Activated CD4-positive, alpha-beta T cell treated with anti-CD3 and anti-CD28 coated beads, Interleukin-2, amount 50 U/mL, for 48 hours (primary cell): Measurements from ENCODE around the gene VPS26C.

Experiments
- DNase-seq, 2 experiments: peaks; one replicate each; pipeline ENCODE4 v3.0.0-alpha.2; 2020

Gene VPS26C

DNA sequence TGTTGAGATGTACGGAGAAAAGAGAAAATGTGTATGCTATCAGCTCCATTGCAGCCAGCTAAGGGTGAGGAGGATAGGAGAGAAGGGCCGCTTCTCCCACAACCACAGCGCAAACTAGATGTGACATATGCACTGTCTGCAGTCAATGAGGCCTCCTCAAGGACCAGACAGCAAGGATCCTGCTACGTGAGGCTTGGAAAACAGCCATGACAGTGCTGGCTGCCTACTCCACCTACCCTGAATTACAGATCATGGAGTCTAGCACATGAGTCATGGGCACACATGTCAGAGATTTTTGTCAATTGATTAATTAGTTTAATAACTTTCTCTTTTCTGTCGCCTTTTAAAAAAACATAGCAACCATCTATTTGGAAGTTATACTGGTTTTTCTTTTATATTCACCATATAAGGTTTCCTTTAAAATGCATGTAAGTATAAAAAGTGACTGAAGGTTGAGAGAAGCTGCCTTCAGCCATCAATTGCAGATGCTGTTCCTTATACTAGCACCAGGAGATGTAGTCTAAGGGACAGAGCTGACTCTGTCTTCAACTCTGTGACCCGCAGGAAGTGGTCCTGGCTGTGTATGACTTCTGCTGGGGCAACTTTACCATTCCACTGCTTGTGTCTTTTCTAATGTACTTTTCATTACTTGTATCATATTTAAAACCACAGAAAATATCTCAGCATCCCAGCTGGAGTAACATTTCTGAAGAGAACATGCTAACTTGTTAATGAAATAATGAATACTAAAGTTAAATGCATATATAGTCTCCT lies 3.1 kb downstream of the VPS26C start:
- DNase-seq: no peak

DNA sequence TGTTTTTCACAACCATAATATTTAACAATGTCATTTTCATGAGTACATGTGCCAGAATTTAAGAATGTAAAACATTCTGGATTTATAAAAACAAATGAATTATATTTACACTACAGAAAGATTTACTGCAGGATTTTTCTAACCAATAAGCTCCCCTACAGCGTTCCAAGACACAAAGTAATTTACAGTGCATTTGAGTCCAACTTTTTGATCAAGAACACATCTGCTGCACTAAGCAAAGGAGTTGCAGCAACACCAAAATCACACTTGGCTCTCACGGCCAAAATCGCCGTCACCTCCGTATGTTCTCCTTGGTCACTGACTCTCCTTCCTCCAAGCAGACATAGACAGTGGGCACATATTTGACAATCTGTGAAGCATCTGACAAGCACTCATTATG lies 7.7 kb downstream of the VPS26C start:
- no peak for DNase-seq

DNA sequence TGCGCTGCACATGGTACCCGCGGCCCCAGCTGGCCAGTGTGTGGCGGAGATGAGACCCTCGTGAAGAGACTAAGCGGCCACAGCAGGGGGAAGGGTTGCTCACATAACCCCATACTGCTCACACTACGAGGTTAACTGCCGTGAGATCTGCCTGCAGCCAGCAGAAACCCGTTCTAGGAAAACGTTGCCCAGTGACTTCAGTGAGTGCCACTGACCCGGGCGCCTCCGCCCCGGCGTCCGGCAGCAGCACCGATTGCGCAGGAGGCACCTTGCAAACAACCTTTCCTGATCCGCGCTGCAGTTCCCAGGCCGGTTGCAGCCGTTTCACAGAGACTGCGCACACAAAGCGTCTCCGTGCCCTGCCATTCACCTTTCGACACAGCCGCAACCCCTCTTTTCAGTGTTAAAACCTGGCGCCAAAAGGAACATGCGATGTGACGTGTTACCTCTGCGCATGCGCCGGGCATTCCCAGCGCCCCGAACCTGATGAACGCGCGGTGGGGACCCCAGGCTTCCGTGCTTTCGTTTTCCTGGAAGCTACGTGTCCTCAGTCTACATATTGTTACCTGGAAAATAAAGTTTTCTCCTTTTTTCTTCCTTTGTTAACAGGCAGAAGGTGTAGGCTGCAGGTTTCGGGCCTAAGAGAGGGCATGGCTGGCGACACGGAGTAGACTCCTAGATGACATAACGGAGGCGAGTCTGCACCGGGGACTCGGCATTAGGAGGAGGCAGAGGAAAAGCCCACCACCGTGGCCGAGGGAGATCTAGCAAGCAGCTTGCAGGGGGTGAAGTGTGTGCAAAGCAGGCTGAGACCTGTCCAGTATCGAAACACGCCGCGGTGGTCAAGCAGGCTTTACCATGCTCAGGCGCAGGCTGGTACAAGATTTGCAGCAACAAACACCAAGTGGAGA lies 8.9 kb downstream of the VPS26C start:
- DNase-seq: peak; percentile 81 to 85

DNA sequence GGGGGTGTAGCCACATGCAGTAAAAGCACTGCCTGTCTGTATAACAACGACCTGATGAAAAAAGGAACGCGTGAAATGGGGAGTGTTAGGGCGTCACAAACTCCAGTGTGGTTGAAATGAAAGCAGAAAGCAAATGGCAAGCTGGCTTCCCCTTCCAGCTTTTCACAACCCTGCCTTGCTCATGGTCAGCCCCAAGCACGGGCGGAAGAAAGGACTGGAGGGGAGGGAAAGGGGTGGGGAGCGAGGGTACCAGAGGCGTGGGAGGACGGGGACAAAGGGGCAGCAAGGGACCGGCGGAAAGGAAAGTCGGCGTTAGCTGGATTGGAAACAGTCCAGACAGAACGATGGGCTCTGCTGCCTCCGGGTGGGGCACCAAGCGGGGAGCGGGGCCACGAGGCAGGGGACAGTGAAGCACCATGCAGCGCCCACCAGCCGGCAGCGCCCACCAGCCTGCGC lies 9.6 kb downstream of the VPS26C start:
- peak; percentile 26 to 38 for DNase-seq

DNA sequence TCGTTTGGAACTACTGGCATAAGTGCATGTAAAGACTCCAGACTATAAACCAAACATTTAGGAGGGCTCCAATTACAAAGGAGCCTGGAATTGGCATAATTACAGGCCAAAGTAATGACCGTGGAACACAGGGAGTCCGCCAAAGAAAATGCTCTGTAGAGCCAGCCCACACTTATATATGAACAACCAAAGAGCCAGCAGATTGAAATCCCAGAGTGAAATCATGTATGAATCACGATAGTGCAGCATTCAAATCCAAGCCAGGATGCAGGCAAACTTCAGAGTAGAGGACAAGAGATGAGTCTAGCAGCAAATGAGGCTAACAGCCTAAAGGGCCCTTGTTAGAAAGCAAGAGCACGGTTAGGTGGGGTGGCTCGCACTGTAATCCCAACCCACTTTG lies 13.1 kb downstream of the VPS26C start:
- DNase-seq: no peak

DNA sequence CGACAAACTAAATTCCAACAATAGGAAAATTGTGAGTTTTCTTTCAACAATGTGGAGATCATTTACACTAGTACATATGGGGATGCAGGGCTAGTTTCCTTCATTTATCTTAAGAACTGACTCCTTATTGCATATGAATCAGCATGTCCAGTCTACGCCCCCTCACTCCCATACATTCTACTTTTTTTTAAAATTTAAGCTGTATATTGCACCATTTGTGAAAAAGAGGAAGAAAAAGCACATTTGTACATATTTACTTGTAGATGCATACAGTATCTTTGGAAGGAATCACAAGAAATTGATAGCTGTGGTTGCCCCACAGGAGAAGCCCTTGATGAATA lies 15.9 kb downstream of the VPS26C start:
- DNase-seq: no peak

DNA sequence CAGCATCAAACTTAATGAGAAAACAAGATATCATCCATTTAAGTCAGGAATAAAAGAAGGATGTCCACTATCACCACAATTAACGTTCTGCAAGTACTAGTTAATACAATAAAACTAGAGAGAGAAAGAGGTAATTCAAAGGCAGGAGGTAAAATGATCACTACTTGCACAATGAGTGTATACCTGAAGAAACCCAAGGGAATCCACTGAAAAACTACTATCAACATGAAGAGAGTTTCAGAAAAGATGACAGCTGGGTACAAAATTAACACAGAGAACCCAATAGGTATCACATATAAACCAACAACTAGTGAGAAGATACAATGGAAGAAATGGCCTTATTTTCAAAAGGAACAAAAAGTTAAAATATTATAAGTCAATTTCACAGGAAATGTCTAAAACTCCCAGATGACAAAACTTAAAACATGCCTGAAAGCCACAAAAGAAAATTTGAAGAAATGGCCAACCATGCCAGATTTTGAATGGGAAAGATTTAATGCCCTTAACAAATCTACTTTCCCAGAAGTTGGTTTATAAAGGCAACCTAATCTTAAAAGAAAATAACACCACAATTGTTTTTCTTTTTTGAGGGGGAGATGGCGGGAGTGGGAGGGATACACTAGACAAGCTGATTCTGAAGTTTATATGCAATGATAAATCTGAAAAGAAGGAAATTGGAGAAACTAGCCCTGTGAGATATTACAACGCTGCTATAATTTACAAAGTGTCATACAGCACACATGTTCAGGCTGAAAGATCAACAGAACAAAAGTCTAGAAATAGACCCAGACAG lies 17.8 kb downstream of the VPS26C start:
- no peak for DNase-seq

DNA sequence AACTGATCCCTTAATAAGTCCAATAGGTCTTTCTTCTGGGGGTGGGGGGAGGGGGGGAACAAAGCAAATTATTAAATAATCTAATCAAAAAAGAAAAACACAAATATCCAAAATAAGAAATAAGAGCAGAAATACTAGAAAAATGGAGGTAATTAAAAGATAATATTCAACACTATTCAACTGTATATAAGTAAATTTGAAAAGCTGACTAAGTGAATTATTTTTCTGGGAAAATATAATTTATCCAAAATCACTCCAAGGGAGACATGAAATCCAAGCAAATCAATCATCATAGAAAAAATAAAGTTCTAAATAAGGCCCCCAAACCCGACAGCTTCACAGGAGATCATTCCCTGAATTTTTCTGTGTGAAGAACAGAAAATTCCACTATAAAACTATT lies 18.8 kb downstream of the VPS26C start:
- no peak for DNase-seq

DNA sequence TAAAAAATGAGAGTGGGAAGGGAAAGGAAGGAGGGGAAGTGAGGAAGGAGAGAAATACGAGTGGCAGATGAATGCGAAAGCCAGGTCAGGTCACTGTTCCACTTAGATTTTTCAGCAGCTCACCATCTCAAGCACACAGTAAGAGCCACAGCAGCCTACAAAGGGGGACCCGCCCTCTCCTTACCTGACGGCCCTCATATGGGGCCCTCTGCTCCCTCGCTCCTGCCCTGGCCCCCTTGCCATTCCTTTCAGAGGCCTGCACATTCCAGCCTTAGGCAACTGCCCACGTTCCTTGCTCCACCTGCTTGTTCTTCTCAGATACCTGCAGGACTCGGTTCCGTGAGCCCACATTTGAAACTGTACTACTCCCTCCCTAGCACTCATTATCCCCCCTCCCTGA lies 22.0 kb downstream of the VPS26C start:
- DNase-seq: no peak

DNA sequence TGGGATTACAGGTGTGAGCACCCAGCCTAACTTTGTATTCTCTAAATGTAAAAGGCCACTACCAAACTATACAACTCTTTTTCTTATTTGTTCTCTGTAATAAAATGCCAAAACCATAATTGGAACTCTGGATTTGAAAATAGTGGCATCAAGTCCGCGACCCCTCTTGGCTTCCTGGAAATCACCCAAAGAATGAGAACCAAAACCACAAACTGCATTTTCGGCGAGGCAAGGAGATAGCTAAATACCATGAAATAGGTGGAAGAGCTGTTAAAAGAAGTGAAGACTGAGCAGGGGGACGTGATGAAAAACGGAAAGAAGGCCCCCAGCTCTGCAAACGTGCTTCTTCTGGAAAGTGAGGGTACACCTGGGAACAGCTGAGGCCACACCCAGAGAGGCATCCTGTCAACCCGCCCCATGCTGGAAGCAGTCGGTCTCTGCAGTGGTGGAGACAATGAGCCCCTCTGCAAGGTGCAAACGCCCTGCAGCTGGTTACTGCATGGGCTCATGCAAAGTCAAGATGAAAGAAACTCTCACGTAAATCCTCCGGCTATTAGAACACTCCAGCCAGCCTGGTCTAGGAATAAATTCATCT lies 22.5 kb downstream of the VPS26C start:
- DNase-seq: no peak

DNA sequence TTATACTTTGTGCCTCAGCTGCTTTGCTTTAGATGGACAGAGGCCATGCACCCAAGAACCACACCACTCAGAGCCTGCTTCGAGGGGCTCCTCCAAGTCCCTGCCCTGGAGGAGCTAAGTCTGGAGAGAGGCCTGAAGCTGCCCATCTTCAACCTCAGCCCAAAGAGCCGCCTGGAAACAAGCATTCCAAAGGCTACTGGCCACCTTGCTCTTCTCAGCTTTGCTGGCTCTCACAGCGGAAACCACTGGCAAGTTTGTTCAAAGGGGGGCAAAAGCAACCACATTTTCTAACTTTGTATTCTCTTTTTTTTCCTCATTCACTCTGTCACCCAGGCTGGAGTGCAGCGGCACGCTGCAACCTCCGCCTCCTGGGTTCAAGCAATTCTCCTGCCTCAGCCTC lies 23.2 kb downstream of the VPS26C start:
- no peak for DNase-seq

DNA sequence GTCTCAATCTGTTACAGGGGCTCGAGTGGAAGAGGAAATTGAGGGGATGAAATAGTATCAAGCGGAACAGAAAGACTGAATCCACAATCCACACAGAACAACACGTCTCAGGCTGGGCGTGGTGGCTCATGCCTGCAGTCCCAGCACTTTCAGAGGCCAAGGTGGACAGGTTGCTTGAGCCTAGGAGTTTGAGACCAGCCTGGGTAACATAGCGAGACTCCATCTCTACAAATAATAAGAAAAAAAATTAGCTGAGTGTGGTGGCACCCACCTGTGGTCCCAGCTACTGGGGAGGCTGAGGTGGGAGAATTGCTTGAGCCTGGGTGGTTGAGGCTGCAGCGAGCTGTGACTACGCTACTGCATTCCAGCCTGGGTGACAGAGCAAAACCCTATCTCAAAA lies 25.7 kb downstream of the VPS26C start:
- no peak for DNase-seq

DNA sequence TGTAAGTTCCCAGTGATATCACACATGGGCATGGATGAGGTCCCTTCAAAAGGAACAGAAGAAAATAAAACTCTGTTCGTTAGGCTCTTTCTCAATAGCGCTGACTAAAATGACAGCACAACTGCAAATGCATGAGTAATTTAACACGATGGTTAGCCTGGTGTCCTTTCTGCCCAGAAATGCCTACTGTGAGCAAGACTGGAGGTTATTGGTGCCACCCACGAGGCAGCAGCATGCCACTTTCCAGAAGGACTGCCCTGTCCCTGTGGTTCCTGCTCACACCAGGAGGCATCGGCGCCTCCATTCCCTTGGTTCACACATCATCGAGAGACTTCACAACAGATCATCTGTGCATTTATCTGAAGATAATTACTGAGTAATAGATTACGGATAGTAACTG lies 26.2 kb downstream of the VPS26C start:
- no peak for DNase-seq

DNA sequence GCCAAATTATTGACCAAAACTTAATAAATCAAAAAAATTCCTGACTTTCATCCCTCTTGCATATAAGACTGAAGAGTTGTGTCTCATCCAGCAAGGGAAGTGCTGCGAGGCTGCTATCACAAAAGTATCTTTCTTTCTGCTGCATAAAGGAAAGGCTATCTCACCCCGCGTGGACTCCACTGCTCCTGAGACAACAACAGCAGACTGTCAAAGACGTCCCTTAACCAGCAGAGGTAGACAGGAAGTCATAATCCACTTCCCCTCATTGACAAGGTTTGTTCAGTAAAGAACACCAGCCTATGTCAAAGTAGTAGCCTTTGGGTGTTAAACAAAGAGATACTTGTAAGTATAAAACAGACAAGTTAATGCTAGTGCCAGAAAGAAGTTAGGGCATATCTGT lies 29.4 kb downstream of the VPS26C start:
- no peak for DNase-seq

DNA sequence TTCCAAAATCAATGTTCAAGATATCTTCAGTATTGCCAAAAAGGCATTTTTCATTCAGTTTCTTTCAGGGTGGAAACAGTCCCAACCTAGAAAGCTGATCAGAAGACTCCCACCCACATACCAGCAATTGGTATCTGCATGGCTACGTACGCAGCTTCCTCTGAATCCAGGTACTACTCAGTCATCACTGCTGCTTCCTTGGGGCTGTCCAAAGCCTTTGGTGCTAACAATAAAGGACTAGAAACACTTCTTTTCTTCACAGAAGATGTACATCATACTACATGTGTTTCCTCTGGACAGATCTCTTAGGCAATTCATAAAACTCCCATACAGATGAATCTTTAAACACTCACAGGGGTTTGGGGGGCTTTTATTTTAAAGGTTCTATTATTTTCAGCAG lies 29.8 kb downstream of the VPS26C start:
- DNase-seq: no peak

DNA sequence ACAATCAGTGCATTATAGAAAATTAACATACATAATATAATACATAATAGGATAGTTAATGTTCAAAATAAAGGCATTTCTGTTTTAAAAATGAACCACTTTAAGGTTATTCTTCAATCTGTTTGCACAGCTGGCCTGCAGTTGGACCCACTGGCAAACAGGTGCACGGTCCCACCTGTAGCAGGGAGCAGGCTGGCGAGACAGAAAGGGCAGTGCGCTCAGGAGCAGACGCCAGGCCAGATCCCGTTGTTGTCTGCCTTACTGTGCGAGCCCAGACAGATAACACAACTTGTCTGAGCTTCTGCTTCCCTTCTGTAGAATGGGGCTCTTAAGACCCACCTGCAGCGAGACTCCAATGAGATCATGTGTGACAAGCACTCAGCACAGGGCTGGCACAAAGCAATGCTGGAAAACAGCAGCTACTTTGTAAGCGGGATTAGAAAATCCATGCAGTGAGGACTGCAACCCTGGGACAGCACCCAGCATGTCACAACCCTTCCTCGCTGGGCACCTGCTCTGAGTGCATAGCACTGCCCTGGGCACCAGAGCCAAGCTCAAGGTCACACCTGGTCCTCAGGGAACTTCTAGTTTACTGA lies 33.5 kb downstream of the VPS26C start:
- no peak for DNase-seq

DNA sequence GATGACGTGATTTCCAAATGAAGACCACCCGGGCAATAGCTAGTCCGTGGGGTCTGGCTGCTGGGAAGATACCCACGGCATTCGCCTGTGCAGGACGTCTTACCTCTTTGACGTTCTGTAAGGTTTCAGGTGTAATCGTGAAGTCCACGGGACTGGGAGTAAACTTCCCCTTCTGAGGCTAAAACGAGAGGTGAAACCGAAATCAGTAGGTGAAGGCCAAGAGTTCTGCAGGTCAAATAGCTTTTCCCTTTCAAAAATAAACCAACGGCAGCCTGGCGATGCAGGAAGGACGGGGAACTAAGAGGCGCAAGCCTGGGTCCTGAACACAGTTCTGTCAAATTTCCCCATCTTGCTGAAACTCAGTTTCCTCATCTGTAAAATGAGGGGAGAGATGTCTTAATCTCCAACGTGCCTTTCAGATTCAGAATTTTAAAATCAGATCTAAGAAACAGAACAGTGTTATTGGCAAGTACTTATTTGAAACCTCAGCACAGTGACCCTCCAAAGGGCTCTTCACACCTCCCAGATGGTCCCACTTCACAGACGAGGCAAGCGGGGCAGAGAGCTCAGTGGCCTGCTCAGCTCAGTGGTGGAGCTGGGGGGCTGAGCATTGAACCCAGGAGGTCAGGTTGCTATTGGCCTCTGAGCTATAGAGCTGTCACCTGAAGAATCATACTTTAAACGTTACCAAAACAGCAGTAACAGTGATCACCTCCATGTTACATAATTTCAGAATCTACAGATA lies 34.7 kb downstream of the VPS26C start:
- DNase-seq: no peak

DNA sequence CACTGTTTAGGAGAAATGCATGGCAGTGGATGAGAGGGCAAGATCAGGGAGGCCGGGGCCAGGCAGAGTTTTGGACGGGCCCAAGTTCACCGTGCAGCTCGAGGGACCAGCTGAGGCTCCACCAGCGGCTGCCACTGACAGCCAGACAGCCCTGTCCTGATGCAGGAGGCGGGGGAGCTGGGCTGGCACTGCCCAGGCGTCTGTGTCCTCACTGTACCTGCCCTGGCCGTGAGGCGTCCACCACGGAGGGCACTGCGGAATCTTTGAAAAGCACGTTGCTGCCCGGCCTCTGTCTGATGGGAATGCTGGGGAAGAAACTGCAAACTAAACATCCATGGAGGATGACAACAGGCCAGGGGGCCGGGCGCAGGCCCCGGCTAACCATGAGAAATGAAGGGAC lies 35.5 kb downstream of the VPS26C start:
- no peak for DNase-seq

DNA sequence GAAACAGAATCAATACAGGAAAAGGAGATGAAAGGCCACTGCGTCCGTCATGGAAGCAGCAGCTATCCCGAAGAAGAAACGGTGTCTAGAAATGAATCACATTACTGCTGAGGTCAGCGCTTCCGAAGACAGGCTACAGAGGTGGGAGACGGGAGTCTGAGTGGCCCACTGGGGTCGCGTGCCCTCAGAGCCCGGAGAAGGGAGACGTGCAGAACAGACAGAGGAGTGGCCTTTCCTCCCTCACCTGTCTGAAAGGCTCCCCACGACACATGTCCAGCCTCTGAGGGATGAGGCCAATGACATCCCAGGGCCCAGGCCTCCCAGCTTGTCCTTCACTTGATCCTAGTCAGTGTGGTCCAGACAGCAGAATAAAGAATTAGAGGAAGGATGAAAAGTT lies 35.9 kb downstream of the VPS26C start:
- no peak for DNase-seq

DNA sequence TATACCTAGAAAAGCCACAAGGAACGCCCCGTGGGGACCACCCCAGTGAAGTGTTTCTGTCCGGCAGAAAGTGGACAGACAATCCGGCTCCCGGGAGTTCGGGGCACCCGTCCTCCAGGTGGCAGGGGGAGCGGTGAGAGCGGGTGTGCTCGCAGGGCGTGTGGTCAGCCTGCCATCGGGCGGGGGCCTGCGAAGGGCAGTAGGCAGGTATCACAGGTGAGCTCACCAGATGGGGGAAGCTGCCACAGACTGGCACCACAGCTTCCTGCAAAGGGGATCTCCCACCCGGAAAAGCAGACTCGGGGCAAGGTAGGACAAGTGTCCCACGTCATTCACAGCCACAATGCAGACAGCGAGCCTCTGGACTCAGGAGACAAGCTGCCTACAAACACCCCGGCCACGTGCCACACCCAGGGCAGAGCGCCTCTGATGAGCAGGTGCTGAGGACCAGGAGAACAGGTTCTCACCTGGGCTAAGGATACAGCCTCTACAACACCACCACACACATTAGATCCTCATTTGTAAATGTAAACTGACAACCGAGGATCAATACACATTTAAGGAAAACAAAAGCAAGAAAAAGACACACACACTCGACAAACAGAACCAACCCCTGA lies 36.4 kb downstream of the VPS26C start:
- no peak for DNase-seq

DNA sequence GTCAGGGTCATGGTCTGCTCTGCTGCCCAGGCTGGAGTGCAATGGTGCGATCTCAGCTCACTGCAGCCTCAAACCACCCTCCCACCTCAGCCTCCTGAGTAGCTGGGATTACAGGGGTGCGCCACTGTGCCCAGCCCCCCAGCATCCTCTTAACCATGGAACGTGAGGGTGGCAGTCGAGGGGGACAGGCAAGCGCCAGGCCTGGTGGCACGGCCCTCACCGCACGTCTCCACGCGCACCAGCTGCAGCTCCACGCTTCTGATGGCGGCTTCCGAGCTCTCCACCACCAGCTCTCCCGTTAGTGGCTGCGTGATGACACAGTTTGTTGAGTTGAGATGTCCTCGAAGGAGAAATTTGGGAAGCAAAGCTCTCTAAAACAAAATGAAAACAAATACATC lies 39.1 kb downstream of the VPS26C start:
- no peak for DNase-seq
